GM21528 (cell line): Measurements from ENCODE around the gene SRP14.
"Not testable (repeated sequence)": the region's sequence is repeated elsewhere in the genome, so short reads cannot be mapped to it uniquely, and the experiment has no call there.

Experiments used
- ATAC-seq: cut with Tn5 transposase; IDR thresholded peaks from one replicate; pipeline ENCODE4 v1.9.1; 2021; ENCODE audit warnings: mild to moderate bottlenecking, moderate library complexity; ENCODE audit not compliant: unreplicated experiment, low FRiP score

SRP14 gene

DNA sequence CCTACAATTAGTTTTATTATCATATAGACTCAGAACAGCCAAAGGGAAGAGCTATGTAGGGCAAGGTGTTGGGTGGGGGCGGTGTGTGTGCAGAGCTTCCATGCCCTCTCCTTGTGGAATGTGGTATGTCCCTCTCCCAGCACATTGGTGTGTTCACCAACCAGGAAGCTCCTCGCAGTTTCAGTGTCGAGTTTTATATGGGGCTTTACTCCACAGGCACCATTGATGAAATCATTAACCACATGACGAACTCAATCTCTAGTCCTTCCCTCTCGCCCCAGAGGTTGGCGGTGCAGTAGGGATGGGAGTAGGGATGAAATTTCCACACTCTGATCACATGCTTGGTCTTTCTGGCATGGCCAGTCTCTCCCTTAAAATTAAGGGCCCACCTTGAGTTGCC is 13.6 kb upstream of the SRP14 start:
- ATAC-seq = no peak

DNA sequence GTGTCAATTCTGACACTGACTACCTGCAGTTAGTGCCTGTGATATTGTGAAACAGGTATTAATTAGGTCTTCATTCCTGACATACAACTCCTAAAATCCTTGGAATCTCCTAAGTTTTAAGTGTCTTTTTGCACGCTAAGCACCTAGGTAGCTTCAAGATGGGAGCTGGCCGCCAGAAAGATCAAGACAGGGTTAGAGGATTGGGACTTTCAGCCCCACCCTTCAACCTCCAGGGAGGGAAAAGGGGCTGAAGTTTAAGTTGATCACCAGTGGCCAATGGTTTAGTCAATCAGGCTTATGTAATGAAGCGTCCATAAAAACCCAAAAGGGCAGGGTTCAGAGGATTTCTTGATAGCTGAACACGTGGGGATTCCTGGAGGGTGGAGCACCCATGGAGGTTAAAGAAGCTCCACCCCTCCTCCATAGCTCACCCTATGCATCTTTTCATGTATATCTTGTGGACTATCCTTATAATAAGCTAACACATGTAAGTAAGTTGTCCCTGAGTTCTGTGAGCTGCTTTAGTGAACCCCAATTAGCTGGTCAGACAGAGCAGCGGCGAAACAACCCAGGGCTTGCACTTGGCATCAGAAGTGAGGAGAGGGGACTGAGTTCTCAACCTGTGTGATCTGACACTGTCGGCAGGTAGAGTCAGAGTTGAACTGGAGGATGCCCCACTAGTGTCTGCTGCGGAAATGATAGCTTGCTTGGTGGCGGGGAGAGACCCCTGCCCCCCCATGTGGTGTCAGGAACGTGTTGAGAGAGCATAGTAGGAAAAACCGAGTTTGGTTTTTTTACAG is 12.8 kb upstream of the SRP14 start:
- no peak for ATAC-seq

DNA sequence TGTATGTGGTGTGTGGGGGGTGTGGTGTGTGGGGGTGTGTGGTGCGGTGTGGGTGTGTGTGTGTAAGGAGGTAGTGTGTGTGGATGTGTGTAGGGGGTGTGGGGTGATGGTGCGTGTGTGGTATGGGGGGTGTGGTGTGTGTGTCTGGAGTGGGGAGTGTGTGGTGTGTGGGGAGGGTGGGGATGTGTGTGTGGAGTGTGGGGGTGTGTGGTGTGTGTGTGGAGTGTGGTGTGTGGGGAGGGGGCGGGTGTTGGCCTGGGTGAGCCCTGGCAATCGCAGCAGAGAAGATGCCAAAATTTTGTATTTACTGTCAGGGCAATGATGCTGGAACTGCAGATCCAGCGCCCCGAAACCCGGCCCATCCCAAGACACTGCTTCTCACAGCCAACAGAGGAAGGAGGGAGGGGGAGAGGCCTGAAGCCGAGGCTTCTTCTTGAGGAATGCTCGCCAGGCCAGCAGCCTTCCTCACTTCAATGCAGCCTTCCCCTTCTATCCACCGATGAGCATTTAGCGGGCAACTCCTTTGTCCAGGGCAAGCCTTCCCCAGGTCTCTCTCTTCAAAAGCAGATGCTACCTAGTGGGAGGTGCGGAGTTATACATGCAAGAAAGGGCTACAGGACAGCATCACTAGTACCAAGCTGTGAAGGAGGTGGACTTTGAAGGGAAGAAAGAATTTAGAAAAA is 11.9 kb upstream of the SRP14 start:
- no peak for ATAC-seq

DNA sequence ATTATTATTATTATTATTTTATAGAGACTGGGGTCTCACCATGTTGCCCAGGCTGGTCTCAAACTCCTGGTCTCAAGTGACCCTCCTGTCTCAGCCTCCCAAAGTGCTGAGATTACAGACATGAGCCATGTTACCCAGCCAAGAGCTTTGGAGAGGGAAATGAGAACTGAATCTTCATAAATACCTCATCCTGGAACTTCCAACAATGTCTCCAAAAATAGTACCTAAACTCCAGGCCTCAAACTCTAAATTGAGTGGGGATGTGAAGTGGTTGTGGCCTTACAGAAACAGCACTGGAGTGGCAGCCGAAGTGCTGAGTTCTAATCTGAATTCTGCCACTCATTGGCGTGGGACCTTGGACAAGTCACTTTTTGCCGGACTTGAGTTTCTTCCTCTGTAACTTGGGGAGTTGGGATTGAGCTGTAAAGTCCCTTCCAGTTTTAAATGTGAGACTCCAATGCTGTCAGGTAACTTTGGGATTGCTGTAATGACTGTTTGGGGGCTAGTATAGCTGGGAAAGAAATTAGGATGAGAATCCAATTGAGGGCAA is 10.0 kb upstream of the SRP14 start:
- ATAC-seq = no peak

DNA sequence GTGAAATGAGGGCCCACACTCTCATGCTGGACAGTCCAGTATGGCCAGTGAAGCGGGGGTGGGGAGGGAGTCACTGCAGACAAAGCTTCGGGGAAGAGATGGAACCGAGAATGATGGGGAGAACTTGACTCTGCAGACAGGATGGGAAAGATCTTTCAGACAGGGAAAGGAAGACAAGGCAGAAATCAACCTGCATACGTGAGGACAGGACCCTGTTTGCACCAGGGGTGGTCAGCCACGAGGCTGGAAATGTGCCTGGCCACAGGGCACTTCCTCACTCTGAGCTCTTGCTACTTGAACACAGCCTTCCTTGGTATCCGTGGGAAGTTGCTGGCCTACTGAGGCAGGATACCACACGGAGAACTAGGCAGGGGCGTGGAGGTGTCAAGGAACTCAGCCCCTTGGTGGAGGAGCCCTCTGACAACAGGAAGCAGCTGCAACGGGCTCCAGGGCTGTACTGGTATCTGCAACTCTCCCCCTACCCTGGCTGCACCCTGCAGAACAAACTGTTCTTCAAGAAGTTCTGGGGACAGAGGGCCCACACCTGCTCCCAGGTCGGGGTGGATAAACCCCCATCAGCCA is 9.3 kb upstream of the SRP14 start:
- ATAC-seq = no peak

DNA sequence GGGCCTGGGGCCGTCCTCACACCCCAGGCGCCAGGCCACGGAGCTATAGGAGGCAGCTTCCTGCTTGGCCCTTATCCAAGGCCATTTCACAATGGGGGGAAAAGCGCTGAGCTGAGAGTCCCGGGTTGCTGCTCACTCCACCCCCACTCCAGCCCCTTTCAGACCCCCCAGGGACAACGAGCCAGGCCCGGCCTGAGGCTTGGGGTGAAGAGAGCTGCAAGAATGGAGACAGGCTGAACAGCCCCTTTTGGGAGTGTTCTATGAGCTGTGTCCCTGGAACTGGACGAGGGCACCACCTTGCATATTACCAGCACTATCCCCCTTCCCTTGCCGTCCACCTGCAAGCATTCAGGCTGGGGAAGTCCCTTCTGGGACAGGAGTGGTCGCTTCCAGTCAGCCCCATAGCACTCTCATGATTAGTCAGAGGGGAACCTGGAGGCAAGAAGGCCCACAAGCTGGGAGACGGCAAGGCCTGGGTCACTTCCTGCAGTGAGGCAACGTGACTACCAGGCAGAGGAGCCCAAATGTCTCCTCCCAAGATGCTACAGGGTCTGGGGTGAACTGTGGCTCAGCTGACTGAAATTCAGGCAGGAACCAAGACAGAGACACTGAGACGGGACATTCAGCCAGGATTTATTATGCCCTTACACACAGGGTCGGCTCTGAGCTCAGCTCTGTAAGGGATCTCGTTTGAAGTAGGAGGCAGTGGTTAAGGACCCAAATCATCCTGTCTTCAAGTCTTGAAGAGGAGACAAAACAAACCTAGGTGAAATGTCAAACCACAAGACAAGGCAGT is 8.6 kb upstream of the SRP14 start:
- ATAC-seq = peak; percentile 50

DNA sequence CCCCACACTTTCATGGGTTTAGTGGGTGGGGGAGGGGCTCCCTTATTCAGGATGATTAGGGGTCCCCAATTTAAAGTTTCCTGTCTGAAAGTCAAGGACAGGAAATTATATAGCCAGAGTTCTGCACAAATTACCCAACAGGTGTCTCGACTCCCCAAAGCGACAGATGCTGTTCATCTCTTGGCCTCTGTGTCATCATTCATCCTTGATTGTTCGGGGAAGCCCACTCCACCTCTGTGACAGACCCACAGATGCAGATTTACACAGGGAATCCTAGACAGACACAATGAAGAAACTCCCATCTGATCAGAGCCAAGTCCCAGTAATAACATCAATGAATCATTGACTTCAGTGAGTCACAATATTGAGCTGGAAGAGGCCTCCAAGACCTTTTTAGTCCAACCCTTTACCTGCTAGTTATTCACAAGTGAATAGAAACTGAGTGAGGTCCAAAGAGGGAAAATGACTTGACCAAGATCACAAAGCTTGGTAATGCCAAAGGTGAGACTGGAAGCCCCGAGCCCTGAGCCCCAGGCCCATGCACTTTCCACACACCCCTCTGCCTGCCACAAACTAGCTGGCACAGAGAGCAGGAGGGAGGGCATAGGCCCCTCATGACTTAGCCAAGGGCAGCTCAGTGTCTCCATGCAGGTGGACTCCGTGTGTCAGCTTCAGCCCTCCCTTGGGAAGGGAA is 7.9 kb upstream of the SRP14 start:
- no peak for ATAC-seq

DNA sequence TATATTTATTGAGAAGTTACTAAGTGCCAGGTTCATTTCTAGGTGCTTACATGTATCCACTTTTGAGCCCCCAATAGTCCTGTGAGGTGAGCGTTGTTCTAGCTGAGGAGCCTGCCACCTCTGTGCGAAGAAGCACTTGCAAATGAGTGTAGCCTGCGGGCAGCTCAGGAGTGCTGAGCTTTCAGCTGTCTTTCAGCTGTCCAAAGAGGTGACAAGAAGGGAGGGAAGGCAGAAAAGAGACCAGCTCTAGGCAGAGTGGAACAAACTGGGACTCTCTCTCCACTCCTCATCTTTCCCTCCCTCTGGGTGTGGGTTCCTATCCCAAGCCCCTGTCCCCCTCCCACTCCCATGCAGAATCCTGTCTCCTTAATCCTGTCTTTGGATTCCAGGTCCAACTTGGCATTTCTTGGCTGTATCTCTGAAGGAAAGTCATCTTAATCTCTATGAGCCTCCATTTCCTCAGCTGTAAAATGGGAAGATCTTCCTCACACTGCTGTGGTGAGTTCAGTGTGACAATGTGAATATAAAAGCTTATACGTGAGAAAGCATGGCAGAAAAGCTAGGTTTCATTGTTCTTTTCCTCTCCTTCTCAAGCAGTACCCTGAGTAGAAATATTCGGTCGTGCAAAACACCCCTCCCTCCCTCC is 6.7 kb upstream of the SRP14 start:
- no peak for ATAC-seq

DNA sequence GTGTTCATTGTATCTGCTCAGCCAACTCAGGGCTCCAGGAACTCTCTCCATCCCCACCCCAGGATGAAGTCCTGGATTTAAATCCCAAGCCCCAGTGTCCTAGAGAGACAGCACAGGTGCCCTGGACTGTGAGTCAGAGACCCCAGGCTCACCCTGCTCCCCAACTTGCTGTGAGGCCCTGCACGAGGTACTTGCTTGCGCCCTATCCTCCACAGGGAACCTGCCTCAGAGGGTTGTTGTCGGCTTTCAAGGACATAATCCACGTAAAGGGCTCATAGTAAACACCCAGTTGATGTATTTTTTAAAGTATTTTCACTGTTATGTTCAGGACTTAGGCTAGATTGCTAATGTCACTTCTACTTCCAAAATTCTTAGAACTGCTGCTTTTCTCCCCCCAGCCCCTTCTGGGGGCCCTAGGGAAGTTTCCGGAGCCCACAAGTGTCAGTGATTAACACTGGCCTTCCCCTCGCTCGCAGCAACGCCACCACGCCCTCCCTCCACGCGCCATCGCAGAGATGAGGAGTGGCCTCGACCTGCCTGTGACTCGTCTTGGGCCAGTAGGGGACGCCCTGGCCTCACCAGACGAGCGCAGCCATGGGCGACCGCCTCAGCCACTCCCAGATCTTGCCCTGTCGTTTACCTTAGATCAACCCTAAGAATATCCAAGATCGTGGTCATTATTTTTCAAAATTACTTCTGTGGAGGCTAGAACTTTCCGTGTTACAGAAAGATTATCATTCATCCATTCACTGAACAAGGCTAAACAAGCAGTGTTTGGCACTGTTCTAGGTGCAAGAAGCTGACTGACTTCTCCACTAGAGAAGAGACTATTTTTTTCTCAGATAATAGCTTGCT is 6.0 kb upstream of the SRP14 start:
- ATAC-seq = peak; percentile 68

DNA sequence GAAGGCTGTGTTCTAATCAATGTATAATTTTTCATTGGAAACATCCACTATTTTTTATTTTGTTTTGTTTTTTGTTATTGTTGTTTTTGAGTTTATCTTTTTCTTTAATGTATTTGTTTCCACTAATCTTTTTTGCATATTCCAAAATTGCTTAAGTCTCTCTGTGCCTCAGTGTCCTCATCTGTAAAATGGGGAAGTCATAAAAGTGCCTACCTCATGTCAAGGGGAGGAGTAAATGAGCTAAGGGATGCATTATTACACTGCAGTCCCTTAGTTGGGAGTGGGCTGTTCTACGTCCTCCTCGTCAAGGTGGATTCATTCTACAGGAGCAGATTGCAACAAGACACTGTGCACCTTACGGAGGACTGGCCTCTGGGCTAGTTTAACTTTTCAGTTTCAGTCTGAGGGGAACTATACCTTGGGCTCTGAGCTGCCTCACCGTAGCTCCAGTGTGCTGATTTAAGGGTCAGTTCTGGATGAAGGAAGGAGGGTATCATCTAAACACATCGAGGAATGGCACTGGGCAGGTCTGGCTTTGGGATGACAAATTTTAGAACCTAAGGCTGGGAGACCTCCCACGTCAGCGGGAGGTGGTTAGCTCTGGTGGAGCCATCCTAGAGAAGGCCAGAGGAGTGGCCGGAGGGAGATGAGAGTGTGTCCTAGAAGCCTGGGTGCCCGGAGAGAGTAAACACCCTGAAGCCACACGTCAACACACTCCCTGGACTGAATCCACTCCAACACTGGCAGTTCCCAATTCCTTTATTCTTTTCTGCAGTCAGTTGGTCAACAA is 5.1 kb upstream of the SRP14 start:
- no peak for ATAC-seq

DNA sequence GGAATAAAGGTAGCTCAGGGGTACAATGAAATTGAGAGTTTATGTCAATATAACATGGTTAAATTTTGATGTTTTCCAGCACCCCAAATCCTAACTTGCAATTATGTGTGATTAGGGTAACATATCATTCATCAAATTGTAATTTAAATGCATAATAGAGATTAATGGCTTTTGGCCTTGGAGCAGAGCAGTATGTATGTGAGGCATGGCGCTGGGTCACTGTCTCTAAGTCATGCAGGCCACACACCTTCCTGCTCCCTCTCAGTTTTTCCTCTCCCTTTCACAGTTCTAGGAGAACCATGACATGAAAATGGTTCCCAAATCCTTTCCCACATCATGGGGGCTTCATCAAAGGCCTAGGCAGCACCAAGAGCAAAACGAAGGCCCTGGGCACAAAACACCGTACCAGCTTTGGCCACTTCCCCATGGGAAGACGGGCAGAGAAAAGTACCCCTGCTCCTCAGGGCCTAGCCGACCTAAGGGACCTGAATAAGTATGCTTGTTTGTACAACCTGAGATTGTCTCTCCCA is 3.9 kb upstream of the SRP14 start:
- ATAC-seq = no peak

DNA sequence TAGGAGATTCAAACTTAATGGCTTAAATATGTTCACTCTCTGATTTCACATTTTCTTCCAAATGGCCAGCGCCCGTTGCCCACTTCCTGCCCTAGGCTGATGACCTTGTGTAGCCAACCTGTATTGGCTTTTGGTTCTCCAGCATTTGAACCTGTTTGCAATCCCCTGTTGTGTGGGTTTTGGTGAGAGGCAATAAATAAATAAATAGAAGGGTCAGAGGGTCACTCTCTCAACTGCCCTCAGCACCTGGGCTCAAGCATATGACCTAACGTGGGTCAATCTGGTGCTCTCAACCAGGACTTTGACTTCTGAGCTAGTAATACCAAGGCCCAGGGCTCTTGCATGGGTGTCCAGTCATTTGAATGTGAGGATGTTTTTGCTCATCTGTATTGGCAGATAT is 1.8 kb upstream of the SRP14 start:
- no peak for ATAC-seq

DNA sequence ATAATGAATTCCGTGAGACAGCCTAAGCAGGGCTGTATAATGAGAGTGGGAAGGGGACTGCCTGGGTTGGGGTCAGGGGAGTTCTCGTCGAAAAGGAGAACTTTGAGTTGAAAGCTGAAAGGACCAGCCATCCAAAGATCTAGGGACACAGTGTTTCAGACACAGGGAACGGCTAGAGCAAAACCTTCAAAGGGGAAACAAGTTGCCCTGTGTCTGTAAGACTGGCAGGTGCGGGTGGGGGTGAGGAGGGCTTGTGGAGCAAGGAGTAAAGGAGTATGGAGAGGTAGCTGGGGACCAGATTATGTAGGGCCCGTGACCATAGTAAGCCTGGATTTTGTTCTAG is 1.3 kb upstream of the SRP14 start:
- ATAC-seq = no peak

DNA sequence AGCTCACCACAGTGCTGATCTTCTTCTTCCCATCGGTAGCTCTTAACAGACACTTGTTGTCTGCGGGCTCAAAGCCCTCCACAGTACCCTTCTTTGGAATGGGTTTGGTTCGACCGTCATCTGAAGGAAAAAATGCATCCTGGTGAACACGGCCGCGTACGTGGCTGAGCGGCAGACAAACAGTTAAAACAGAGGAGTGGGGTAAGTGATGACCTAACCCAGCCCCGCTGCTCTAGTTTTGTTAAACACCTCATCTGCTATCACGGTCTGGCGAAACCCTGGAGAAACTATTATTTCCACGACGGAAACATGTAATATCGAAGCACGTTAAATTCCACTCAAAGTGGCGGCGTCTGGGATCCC is 725 bp downstream of the SRP14 start:
- ATAC-seq = no peak

DNA sequence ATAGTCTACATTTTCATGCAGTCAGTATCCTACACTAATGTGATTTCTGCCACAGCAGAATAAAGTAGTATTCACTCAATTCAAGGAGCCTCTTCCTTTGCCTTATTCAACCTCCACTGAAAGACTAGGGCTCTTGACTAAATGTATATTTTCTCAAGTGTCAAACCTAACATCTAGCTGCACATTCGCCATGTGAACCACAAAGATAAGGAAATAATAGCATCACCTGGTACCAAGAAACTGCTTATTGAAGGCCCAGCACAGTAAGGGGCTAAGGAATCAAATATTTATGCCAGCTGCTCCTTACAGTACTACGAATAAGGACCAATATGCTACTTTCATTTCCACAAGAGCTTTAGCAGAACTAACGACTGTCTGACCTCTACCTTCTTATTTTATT is 1.3 kb downstream of the SRP14 start:
- ATAC-seq = no peak

DNA sequence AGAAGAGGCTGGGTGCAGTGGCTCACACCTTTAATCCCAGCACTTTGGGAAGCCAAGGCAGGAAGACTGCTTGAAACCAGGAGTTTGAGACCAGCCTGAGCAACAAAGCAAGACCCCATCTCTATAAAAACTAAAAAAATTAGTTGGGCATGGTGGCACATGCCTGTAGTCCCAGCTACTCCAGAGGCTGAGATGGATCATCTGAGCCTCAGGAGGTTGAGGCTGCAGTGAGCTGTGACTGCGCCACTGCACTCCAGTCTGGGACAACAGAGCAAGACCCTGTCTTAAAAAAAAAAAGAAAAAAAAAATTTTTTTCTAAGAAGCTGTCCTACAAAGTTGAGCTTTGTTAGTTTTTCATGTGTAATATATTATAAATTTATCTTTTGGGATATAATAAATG is 3.8 kb downstream of the SRP14 start:
- not testable (repeated sequence) for ATAC-seq

DNA sequence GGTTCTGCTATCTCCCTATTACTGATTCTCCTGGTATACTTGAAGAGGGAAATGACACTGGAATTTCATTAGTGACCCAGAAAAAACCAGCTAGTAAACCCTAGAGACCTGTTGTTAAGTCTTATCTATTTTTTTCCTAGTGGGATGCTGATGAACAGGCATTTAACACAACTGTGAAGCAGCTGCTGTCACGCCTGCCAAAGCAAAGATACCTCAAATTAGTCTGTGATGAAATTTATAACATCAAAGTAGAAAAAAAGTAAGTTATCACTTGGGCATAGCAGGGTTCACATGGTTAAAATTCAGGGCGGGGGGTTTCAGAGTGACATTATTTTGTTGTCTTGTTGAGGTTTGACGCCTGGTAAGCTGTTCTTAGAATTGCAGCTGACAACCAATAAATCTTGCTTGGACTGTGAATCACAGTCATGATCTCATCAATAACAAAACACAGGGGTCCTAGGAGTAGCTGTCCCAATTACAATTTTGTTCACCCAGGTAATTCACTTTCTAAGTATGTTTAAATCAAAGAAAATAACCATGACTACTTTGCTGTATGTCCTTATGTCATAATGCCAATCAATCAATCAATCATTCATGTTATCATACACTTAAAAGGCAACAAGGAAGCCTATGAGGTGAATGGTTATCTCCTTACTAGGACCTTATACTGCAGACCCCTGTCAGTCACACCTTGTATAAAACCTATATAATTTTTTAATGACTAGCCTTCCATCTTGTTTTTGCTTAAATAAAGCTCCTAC is 4.6 kb downstream of the SRP14 start:
- ATAC-seq = no peak
